ENCODE results near the gene CSMD2.

The CSMD2 gene

DNA sequence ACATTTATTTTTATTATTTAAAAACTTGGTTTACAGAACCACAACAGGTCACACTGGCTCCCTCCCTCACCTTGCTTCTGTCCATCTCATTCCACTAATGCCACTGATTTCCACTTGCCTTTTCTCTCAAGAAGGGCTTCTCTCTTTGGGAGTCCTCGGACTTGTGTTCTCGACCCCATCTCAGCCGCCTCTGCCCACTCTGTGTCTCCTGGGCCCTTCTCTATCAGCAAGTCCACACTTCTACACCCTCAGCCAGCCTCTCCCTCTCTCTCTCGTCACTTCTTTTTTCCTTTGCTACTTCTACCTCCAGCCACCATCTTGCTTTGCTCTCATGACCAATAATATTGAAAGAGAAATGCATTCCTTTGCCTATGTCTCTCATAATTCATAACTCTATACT is 171.7 kb downstream of the CSMD2 start:
- no peak for DNase-seq

GRCh38 chr1:33990281-33990680 is 174.7 kb downstream of the CSMD2 start:
- no peak for DNase-seq

- DNase-seq: no peak
These were observed 176.9 kb downstream of the CSMD2 start for GRCh38 chr1:33988161-33988560.

- no peak for DNase-seq
These were observed 178.5 kb downstream of the CSMD2 start for GRCh38 chr1:33986390-33987095.

DNA sequence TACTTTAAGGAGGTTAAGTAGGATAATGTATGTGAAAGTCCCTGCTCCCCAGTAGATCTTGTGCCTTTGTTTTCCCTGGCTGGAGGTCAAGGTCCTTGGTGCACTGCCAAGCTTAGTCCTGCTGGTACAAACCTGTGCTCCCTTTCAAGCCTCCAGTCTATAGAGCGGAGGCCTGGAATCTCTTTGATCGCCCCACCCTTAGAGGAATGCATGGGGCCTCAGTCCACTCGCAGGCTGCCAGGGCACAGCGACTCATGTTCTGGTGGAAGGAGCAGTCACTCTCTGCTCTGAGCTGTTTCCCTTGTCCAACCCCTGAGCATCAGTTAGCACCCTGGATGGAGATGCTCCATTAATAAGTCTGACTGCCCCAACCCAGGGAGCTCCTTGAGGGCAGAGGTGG is 179.4 kb downstream of the CSMD2 start:
- no peak for DNase-seq

DNA sequence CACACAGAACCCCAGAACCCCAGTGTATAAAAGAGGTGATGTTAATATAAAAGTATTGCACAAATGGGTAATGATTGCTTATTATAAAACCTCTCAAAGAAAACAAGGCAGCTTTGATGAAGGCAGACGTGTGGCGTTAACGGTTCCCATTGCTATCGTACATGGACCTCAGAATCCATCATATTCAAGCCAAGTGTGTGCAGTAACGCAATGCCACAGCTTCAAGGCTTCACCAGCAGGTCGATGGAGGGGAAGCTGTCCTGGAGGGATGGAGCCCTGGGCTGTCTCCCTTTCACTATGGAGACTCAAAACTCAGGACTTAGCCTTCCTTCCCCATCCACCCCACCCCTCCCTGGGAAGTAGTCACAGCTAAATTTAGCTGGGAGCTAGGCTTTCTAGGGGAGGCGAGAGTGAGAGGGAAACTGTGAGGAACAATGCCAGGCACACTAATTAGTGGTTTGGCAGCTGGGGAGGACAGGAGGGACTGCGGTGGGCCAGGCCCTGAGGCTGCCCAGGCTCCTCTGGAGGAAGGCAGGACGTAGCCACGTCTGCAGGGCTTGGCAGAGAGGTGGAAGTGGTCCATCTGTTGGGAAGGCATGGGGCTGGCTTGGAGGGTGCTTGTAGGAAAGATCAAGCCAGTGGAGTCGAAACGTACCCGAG is 180.0 kb downstream of the CSMD2 start:
- no peak for DNase-seq

GRCh38 chr1:33982419-33982818 is 182.6 kb downstream of the CSMD2 start:
- no peak for DNase-seq

- DNase-seq: no peak
These were observed 185.7 kb downstream of the CSMD2 start for GRCh38 chr1:33979341-33979740.

- no peak for DNase-seq
These were observed 189.1 kb downstream of the CSMD2 start for GRCh38 chr1:33975961-33976360.

DNA sequence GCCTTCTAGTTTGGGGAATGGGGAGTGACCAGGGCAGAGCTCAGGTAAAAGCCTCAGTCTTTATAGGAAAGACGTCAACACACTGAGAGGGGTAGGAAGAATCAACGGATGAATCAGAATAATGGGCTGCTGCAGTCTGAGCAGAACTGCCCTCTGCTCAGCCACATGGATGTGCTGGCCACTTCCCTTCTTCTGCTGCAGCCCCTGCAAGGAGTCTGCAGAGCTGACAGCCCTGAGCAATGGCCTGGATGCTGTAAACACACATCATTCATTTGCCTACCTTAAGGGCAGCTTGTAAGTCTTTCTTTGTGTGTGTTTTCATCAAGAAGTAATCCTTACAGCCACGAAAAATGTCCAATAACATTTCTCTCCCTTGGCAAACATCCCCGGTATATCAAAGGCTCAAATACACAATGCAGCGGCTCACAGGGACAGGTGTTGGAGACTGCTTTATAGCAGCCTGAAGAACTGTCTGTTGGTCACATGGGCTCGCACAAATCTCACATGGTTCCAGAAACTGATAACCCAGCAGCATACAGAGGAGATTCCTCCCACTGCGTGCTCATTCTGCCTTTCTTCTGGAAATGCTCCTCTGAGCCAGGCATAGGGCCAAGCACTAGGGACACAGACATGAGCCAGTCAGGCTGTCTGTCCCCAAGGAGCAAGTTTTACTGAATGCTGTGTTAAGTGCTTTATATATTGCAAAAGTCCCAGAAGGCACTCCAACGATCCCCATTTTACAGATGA is 191.1 kb downstream of the CSMD2 start:
- DNase-seq: no peak

DNA sequence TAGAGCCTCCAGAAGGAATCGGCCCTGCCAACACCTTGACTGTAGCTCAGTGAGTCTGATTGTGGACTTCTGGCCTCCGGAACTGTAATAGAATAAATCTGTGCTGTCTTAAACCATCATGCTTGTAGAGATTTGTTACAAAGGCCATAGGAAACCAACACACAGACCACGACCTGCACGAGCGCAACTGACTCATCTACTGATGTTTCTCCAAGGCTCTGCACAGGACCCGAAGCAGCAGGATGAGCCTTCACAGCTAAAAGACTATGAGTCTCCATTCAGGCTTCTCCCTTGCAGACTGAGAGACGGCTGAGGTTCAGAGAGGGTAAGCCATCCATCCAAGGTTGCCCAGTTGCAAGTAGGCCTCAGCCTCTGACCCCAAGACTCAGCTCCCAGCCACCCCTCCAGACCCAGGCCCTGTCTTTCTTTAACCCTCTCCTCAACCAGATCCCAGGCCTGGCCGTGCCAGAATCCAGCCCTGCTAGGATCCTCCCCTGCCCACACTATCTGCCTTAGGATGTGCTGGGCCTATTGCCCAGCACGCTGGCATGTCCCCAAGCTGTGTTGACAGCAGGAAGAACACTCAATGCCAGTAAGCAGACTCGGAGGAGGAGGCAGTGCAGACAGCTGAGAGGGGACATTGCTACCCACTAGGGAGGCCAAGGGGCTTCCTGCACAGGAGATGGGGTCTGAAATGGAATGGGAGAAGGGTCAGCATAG is 192.2 kb downstream of the CSMD2 start:
- no peak for DNase-seq

- DNase-seq: no peak
These were observed 193.1 kb downstream of the CSMD2 start for GRCh38 chr1:33971913-33972312.

DNA sequence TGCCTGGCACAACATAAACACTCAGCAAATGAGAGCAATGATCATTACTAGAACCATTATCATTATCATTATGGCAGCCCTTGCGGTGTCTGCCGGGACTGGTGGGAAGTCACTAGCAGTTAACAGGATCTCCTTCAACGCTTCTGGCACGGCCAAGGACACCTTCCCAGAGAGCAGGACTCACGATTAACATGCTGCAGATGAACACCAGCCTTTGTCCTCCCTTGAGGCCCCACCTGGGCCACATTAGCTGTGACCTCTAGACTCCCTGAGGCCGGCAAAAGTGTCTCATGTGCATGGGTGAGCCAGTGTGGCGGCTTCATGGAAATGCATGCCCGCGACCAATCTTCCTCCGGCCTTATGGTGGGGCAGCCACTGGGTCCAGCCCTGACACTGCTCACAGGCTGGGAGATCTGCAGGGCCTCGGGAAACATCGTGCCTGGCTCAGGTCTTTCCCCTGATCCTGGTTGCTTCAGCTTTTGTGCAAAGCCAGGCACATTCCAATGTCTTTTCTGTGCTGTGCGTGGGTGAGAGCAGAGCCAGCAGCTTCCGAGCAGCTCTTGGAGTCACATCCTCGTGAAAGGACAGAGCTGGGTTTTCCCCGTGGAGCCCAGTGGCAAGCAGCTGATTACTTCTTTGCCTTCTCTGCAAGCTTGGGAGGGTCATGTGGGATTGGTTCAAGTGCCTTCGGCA is 193.9 kb downstream of the CSMD2 start:
- no peak for DNase-seq

GRCh38 chr1:33970148-33970825 is 194.7 kb downstream of the CSMD2 start:
- DNase-seq: no peak

GRCh38 chr1:33966346-33967141 is 198.5 kb downstream of the CSMD2 start:
- DNase-seq: no peak

DNA sequence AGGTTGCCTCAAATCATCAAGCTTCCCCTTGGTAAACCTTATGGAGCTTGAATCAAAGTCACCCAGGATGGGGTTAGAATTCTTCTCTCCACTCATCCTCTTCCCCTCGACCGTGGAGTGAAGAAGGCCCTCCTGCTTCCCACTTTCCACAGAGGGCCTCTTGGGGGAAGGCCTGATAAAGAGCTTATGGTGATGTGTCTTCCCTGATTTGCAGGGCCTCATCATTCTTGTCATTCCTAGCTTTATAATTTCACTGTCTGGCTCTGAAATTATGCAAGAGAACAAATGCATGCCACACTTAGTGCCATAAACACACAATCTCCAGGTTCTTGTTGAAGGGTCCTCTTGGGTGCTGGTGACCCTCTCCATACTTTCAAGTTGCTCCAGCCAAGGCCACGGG is 199.9 kb downstream of the CSMD2 start:
- DNase-seq: no peak

- no peak for DNase-seq
These were observed 203.0 kb downstream of the CSMD2 start for GRCh38 chr1:33962061-33962460.

DNA sequence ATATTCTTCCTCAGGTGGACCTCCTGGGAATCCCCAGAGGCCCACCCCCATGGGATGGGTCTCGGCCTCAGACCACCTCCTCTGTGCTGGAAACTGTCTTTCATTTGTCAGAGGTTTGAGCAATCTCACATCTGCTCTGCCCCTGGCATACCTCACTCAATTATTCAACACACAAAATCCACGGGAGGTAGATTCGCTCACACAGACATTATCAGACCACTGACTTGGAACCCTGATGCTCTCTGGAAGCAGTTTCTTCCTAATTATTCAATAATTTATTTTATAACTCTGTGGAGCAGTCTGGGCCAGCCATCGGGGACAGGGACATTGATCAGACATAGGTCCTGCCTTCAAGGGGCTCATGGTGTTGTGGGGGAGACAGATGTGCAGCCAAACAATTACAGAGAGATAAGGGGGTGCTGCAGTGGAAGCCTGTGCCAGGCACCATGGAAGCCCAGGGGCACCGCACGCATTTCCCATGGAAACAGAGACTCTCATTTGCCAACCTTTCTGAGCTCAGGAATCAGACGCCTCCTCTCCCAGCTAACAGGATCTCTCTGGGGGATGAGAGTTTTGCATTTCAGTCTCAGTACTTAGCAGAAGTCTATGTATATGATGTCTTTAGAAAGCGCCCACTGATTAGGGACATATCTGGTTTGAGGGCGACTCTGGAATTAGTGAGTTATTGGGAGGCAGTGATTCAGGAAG is 204.7 kb downstream of the CSMD2 start:
- DNase-seq: no peak

DNA sequence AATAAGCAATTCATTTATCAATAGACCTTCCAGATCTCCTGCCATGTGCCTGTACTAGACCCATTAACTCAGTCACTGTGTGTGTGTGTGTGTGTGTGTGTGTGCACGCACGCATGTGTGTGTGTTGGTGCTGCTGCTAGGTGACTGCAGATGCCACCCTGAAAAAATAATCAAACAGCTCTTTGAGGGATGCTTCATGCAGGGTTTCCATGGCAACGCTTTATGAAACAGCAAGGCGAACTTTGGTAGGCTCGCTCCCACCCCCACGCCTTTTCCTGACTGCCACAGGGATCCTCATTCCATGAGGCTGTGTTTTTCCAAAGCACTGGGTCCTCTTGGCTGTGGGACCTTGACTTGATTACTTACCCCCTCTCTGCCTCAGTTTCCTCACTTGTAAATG is 207.2 kb downstream of the CSMD2 start:
- no peak for DNase-seq

- no peak for DNase-seq
These were observed 209.9 kb downstream of the CSMD2 start for GRCh38 chr1:33955096-33955495.

GRCh38 chr1:33949570-33949969 is 215.5 kb downstream of the CSMD2 start:
- no peak for DNase-seq
